GM12891 (cell line): Measurements from ENCODE around the gene ANO10.

Experiments
- PAX5 ChIP-seq: IDR thresholded peaks from 2 replicates; pipeline ENCODE4 v1.6.1; 2011; ENCODE audit warnings: low read length, moderate library complexity, mild to moderate bottlenecking; ENCODE audit not compliant: insufficient read depth, severe bottlenecking
- POLR2A ChIP-seq: IDR thresholded peaks from 2 replicates; pipeline ENCODE4 v1.6.1; 2011; ENCODE audit warnings: low read depth, low read length, control low read depth
- POLR2AphosphoS5 ChIP-seq: IDR thresholded peaks from 2 replicates; pipeline ENCODE4 v1.6.1; 2011; ENCODE audit warnings: low read depth, low read length, control low read depth
- SPI1 ChIP-seq: IDR thresholded peaks from 2 replicates; pipeline ENCODE4 v1.6.1; 2011; ENCODE audit warnings: low read depth, low read length, control low read depth
- TAF1 ChIP-seq: IDR thresholded peaks from 2 replicates; pipeline ENCODE4 v1.6.1; 2011; ENCODE audit warnings: low read depth, low read length, control low read depth

DNA sequence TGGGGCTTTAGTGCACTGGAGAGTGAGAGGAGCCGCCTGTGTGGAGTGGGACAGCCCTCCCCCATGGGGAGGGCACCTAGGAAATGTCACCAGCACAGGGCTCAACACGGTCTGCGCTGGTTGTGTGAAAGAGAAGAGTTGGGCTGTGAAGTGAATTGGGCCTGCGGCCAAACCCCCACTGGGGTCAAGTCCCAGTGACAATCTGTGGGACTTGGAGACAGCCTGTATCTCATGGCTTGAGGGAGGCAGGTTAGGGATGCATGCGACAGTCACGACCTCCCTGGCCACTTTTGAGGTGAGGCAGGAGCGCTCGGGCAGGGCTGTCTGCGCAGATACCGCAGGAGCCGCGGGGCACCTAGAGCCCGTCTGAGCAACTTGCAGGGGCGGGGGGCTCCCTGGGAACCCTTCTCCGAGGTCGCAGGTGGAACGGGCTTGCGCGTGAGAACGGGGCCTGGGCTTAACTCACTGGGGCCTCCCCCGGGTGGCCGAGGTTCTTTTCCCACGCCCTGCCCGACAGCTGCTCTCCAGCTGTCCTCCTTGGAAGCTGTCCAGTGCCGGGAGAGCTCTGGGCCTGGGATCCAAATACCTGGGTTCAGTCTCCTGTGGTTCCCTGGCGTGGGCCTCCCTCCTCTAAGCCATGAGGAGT, 258.1 kb downstream of the ANO10 start:
- TF ChIP-seq POLR2AphosphoS5 (no peak), POLR2A (no peak), SPI1 (no peak), PAX5 (no peak), TAF1 (no peak)
